Gastroesophageal sphincter (tissue), 4 donors: Measurements from ENCODE around the gene EEF1A1. TPM values are rescaled to one million over a fixed set of nuclear protein-coding genes. Genes with fewer than 3 reads are reported as not detected.

Experiments used
- ATAC-seq: fragments of 150-250 bp; one replicate; pipeline ENCODE4 v1.9.1; 2016; ENCODE audit warnings: mild to moderate bottlenecking, moderate library complexity
- H3K27ac ChIP-seq, 4 donors: fragments of 200-600 bp; sonication (generic) in 3 of 4; 1 replicate in 3 of 4; 2 replicates in 1 of 4; pipeline ENCODE4 v1.5.1; 2016 to 2019
- H3K27me3 ChIP-seq: fragments of 200-600 bp; sonication (generic); one replicate; pipeline ENCODE4 v1.5.1; 2019
- H3K36me3 ChIP-seq, 2 donors: fragments of 200-600 bp; sonication (generic); one replicate each; pipeline ENCODE4 v1.5.1; 2019; ENCODE audit warnings: control low read depth in 1 of 2
- H3K4me1 ChIP-seq, 3 donors: fragments of 200-600 bp; sonication (generic); 1 replicate in 2 of 3; 2 replicates in 1 of 3; pipeline ENCODE4 v1.5.1; 2016 to 2019; ENCODE audit warnings: control low read depth in 2 of 3
- H3K4me3 ChIP-seq, 2 donors: fragments of 200-600 bp; sonication (generic); one replicate each; pipeline ENCODE4 v1.5.1; 2019; ENCODE audit warnings: mild to moderate bottlenecking in 1 of 2, moderate library complexity in 1 of 2
- H3K9me3 ChIP-seq, 3 donors: fragments of 200-600 bp; sonication (generic); one replicate each; pipeline ENCODE4 v1.5.1; 2017 to 2019; ENCODE audit warnings: control low read depth in 2 of 3
- CTCF ChIP-seq, 4 experiments: fragments of 200-600 bp in 2 of 4; fragments of 450-650 bp in 2 of 4; sonication (generic) in 1 of 4; IDR thresholded peaks; one replicate each; pipeline ENCODE4 v1.5.1; 2017 to 2019; ENCODE audit warnings: antibody characterized with exemption in 4 of 4, mild to moderate bottlenecking in 2 of 4, moderate library complexity in 2 of 4
- EP300 ChIP-seq: sonication (generic); formaldehyde crosslinking; IDR thresholded peaks from one replicate; pipeline ENCODE4 v1.6.1; 2017; ENCODE audit warnings: antibody characterized with exemption, mild to moderate bottlenecking
- POLR2A ChIP-seq, 2 donors: fragments of 450-650 bp; IDR thresholded peaks; one replicate each; pipeline ENCODE4 v1.6.1; 2017; ENCODE audit warnings: antibody characterized with exemption in 2 of 2, mild to moderate bottlenecking in 2 of 2, moderate library complexity in 1 of 2
- POLR2AphosphoS5 ChIP-seq: sonication (generic); formaldehyde crosslinking; IDR thresholded peaks from one replicate; pipeline ENCODE4 v1.6.1; 2017; ENCODE audit warnings: antibody characterized with exemption
- WGBS, 2 donors: methylation state at CpG; one replicate each; pipeline ENCODE4 v1.1.5; 2018; ENCODE audit warnings: low coverage in 1 of 2; 5-methylcytosine and 5-hydroxymethylcytosine counted together
- total RNA-seq, 4 donors: library from RNA; depleted of rRNA; stranded (reverse); fragments of >200 nt; gene quantifications; one replicate each; pipeline ENCODE4 v1.1.0, GENCODE V29; 2016

The EEF1A1 gene
- total RNA-seq, 4 donors from 2014 or later = 7,131 to 12,070 (median 10,987) TPM

GRCh38 chr6:73503027-73503772 lies 17.6 kb downstream of the EEF1A1 start:
- no peak for ATAC-seq
- H3K27me3 ChIP-seq = no peaks in the 10 kb centered on the region
- no peaks in the 10 kb centered on the region for H3K9me3 ChIP-seq
- no peaks in the 10 kb centered on the region for H3K4me1 ChIP-seq
- no peak overlapping the region for H3K4me3 ChIP-seq
- TF ChIP-seq POLR2A (IDR thresholded peaks at IDR 0.05) (no peak), EP300 (no peak), CTCF (IDR thresholded peaks at IDR 0.05) (no peak), POLR2AphosphoS5 (no peak)
- no peak overlapping the region for H3K27ac ChIP-seq
- 21 to 46% methylated on average over 2 of the region's 2 CpGs for WGBS, 2 donors
- H3K36me3 ChIP-seq = peaks cover 0 to 68% of the 10 kb centered on the region in 2 donors

- H3K9me3 ChIP-seq = no peaks in the 10 kb centered on the region
- H3K4me1 ChIP-seq = no peaks in the 10 kb centered on the region
- no peaks in the 10 kb centered on the region for H3K27me3 ChIP-seq
- peaks cover 3 to 100% of the 10 kb centered on the region in 2 donors for H3K36me3 ChIP-seq
- no peak overlapping the region for H3K4me3 ChIP-seq
- ATAC-seq = no peak
- TF ChIP-seq POLR2AphosphoS5 (no peak), EP300 (no peak)
- H3K27ac ChIP-seq = no peak overlapping the region
- WGBS, 2 donors = 100% methylated on average over 2 of the region's 3 CpGs; no CpG with 5 or more reads in 1 of the 2 donors
Measured at GRCh38 chr6:73497915-73498314, 22.9 kb downstream of the EEF1A1 start.

GRCh38 chr6:73491377-73491776 lies 29.5 kb downstream of the EEF1A1 start:
- H3K9me3 ChIP-seq = peaks cover 0 to 5% (median 0%) of the 10 kb centered on the region in 3 donors
- TF ChIP-seq POLR2A (IDR thresholded peaks at IDR 0.05) (no peak), POLR2AphosphoS5 (no peak), EP300 (no peak), CTCF (IDR thresholded peaks at IDR 0.05) (no peak)
- no peaks in the 10 kb centered on the region for H3K27me3 ChIP-seq
- H3K4me1 ChIP-seq = no peaks in the 10 kb centered on the region
- H3K27ac ChIP-seq = no peak overlapping the region
- no peak for ATAC-seq
- no peak overlapping the region for H3K4me3 ChIP-seq
- H3K36me3 ChIP-seq = peaks cover 7 to 98% of the 10 kb centered on the region in 2 donors

- H3K9me3 ChIP-seq = peaks cover 0 to 5% (median 0%) of the 10 kb centered on the region in 3 donors
- no peak for ATAC-seq
- H3K4me1 ChIP-seq = no peaks in the 10 kb centered on the region
- TF ChIP-seq EP300 = no peak
- 92% methylated on average over 5 of the region's 7 CpGs; no CpG with 5 or more reads in 1 of the 2 donors for WGBS, 2 donors
- H3K27me3 ChIP-seq = no peaks in the 10 kb centered on the region
- H3K27ac ChIP-seq = no peak overlapping the region
- H3K36me3 ChIP-seq = peaks cover 4 to 98% of the 10 kb centered on the region in 2 donors
- H3K4me3 ChIP-seq = no peak overlapping the region
Measured at GRCh38 chr6:73487473-73487872, 33.4 kb downstream of the EEF1A1 start.

- Histone ChIP-seq H3K27ac (no peak overlapping the region), H3K4me1 (no peaks in the 10 kb centered on the region), H3K9me3 (no peaks in the 10 kb centered on the region), H3K4me3 (no peak overlapping the region), H3K36me3 (peaks cover 4 to 100% of the 10 kb centered on the region in 2 donors), H3K27me3 (no peaks in the 10 kb centered on the region)
- WGBS, 2 donors = 77 to 94% methylated on average over 1 to 2 of the region's 2 CpGs
- no peak for ATAC-seq
- TF ChIP-seq POLR2A (IDR thresholded peaks at IDR 0.05) (no peak), EP300 (no peak), POLR2AphosphoS5 (no peak), CTCF (IDR thresholded peaks at IDR 0.05) (no peak)
Measured at GRCh38 chr6:73484438-73484837, 36.4 kb downstream of the EEF1A1 start.

GRCh38 chr6:73481969-73482368 lies 38.9 kb downstream of the EEF1A1 start:
- Histone ChIP-seq H3K36me3 (peaks cover 4 to 100% of the 10 kb centered on the region in 2 donors), H3K9me3 (no peaks in the 10 kb centered on the region), H3K27ac (no peak overlapping the region), H3K4me1 (no peaks in the 10 kb centered on the region), H3K27me3 (no peaks in the 10 kb centered on the region), H3K4me3 (no peak overlapping the region)
- 87 to 88% methylated on average over 5 of the region's 12 CpGs for whole genome bisulfite sequencing, 2 donors
- TF ChIP-seq CTCF (IDR thresholded peaks at IDR 0.05) (no peak), POLR2AphosphoS5 (no peak), POLR2A (IDR thresholded peaks at IDR 0.05) (no peak), EP300 (no peak)
- no peak for ATAC-seq
